Activated CD8-positive, alpha-beta T cell treated with anti-CD3 and anti-CD28 coated beads for 36 hours (primary cell): ENCODE data around the gene LRRC4B. TPM values are rescaled to one million over a fixed set of nuclear protein-coding genes. Genes with fewer than 3 reads are reported as not detected.
"Not testable (repeated sequence)": the region's sequence is repeated elsewhere in the genome, so short reads cannot be mapped to it uniquely, and the experiment has no call there.

Experiments
- ATAC-seq: fragments of 200-7000 bp; cut with Tn5 transposase; one replicate; pipeline ENCODE4 v1.10.0; 2021; ENCODE audit warnings: mild to moderate bottlenecking, moderate library complexity
- CTCF ChIA-PET: fragments of 350-600 bp; sonication (Branson Sonifier 250); formaldehyde crosslinking; loops from one replicate; lab custom pipeline; 2021; ENCODE audit warnings: antibody characterized with exemption; lab: Charles Lee
- POLR2A ChIA-PET: fragments of 350-600 bp; sonication (Branson Sonifier 250); formaldehyde crosslinking; loops from one replicate; lab custom pipeline; 2021; ENCODE audit warnings: antibody characterized with exemption; lab: Charles Lee
- DNase-seq: peaks from one replicate; pipeline ENCODE4 v3.0.0-alpha.2; 2020
- H3K27ac Mint-ChIP-seq: one replicate; pipeline ENCODE4 v1.8.0; 2021; ENCODE audit warnings: mild to moderate bottlenecking, mixed read lengths
- H3K27me3 Mint-ChIP-seq: one replicate; pipeline ENCODE4 v1.8.0; 2021; ENCODE audit warnings: mixed read lengths
- H3K36me3 Mint-ChIP-seq: one replicate; pipeline ENCODE4 v1.8.0; 2021; ENCODE audit warnings: low read depth, mixed read lengths
- H3K4me1 Mint-ChIP-seq: one replicate; pipeline ENCODE4 v1.8.0; 2021; ENCODE audit warnings: low read depth, mixed read lengths
- H3K4me3 Mint-ChIP-seq: one replicate; pipeline ENCODE4 v1.8.0; 2021; ENCODE audit warnings: mild to moderate bottlenecking, moderate library complexity, mixed read lengths
- H3K9me3 Mint-ChIP-seq: one replicate; pipeline ENCODE4 v1.8.0; 2021; ENCODE audit warnings: mixed read lengths
- intact Hi-C: fragments of 100-400 bp; cut with micrococcal nuclease; formaldehyde crosslinking; loops from one replicate; pipeline ENCODE4 v1.10.0; 2022
- total RNA-seq, 2 experiments: library from RNA; stranded (reverse); gene quantifications; one replicate each; pipeline ENCODE4 v1.2.3, GENCODE V29; 2021
- TF ChIP-seq, protein P1 (sequence below): fragments of 200-600 bp; IDR thresholded peaks from one replicate; pipeline ENCODE4 v1.8.0; 2022; ENCODE audit warnings: antibody characterized with exemption, mild to moderate bottlenecking

Gene LRRC4B
- total RNA-seq, 2 experiments from 2014 or later = not detected

GRCh38 chr19:50580240-50580639, 12.0 kb upstream of the LRRC4B start:
- TF ChIP-seq, protein P1, sequence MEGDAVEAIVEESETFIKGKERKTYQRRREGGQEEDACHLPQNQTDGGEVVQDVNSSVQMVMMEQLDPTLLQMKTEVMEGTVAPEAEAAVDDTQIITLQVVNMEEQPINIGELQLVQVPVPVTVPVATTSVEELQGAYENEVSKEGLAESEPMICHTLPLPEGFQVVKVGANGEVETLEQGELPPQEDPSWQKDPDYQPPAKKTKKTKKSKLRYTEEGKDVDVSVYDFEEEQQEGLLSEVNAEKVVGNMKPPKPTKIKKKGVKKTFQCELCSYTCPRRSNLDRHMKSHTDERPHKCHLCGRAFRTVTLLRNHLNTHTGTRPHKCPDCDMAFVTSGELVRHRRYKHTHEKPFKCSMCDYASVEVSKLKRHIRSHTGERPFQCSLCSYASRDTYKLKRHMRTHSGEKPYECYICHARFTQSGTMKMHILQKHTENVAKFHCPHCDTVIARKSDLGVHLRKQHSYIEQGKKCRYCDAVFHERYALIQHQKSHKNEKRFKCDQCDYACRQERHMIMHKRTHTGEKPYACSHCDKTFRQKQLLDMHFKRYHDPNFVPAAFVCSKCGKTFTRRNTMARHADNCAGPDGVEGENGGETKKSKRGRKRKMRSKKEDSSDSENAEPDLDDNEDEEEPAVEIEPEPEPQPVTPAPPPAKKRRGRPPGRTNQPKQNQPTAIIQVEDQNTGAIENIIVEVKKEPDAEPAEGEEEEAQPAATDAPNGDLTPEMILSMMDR = peak; percentile 17
- intact Hi-C loops = no loop called here
- H3K36me3 Mint-ChIP-seq = no peaks in the 10 kb centered on the region
- no peak overlapping the region for H3K4me3 Mint-ChIP-seq
- CTCF ChIA-PET = interaction anchor here (0.8 kb wide), 1 partner anchor 24 kb away, joined by 3 read pairs; no protein-coding TSS in a partner anchor
- H3K9me3 Mint-ChIP-seq = no peaks in the 10 kb centered on the region
- H3K27me3 Mint-ChIP-seq = peaks cover 8% of the 10 kb centered on the region
- no peaks in the 10 kb centered on the region for H3K4me1 Mint-ChIP-seq
- DNase-seq (no peak), ATAC-seq (no peak)
- POLR2A ChIA-PET = interaction anchor here (0.6 kb wide), 1 partner anchor 255 kb away, joined by 3 read pairs; no protein-coding TSS in a partner anchor
- H3K27ac Mint-ChIP-seq = no peak overlapping the region

DNA sequence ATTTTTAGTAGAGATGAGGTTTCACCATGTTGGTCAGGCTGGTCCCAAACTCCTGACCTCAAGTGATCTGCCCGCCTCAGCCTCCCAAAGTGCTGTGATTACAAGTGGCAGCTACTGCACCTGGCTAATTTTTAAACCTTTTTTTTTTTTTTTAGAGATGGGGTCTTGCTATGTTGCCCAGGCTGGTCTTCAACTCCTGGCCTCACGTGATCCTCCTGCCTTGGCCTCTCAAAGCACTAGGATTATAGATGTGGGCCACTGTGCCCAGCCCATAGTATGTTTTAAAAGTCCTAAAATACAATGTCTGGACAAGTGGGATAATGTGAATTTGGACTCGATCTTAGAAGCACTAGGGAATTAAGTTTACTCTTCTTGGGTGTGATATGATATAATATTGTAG, 8.5 kb upstream of the LRRC4B start:
- CTCF ChIA-PET = interaction anchor here (1.5 to 1.6 kb wide), 2 partner anchors 21 to 39 kb away, joined by 3 to 4 read pairs; no protein-coding TSS in a partner anchor
- DNase-seq, POLR2A ChIA-PET, H3K4me3 Mint-ChIP-seq, H3K9me3 Mint-ChIP-seq, H3K27ac Mint-ChIP-seq, intact Hi-C loops, H3K4me1 Mint-ChIP-seq, H3K36me3 Mint-ChIP-seq, ATAC-seq: not testable (repeated sequence)
- H3K27me3 Mint-ChIP-seq = peaks cover 14% of the 10 kb centered on the region

DNA sequence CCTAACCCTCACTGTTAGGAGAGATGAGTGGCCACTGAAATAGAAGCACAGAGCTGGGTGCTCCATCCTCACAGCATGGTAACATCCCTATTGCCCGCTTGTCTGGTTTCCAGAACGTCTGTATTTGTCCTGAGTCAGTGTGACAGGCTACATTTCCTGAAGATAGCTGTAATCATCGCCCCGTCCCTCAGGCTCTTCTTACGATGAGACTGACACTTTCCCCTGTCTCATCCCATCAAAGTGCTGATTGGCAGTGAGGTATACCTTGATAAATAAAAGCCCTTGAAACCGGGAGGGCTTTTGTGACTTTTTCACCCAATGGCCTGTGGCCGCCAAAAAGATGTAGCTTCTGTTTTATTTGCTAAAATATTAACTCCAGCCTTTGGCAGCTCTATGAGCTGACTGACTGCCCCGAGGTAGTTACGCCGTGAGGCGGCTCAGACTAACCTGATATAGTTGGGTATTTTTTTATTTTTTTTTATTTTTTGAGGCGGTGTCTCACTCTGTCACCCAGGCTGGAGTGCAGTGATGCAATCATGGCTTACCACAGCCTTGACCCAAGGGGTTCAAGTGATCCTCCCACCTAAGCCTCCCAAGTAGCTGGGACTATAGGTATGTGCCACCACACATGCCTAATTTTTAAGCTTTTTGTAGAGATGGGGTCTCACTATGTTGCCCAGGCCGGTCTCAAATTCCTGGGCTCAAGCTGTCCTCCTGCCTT, 5.7 kb upstream of the LRRC4B start:
- Mint-ChIP-seq H3K4me1 (no peaks in the 10 kb centered on the region), H3K36me3 (no peaks in the 10 kb centered on the region), H3K4me3 (no peak overlapping the region), H3K27ac (no peak overlapping the region), H3K27me3 (peaks cover 18% of the 10 kb centered on the region), H3K9me3 (no peaks in the 10 kb centered on the region)
- DNase-seq (no peak), ATAC-seq (no peak)
- ChIA-PET CTCF (interaction anchor here (0.6 to 0.8 kb wide), 2 partner anchors 18 to 20 kb away, joined by 3 read pairs; no protein-coding TSS in a partner anchor), POLR2A (no interaction called here)
- TF ChIP-seq, protein P1 = no peak
- intact Hi-C loops = no loop called here

GRCh38 chr19:50570997-50571396, 2.8 kb upstream of the LRRC4B start:
- Mint-ChIP-seq H3K27me3 (peaks cover 24% of the 10 kb centered on the region), H3K27ac (no peak overlapping the region), H3K9me3 (no peaks in the 10 kb centered on the region), H3K4me1 (peaks cover 7% of the 10 kb centered on the region), H3K4me3 (no peak overlapping the region), H3K36me3 (no peaks in the 10 kb centered on the region)
- DNase-seq (no peak), ATAC-seq (no peak)
- ChIA-PET CTCF (interaction anchor here (0.9 to 1.5 kb wide), 2 partner anchors 14 to 33 kb away, joined by 3 to 9 read pairs; no protein-coding TSS in a partner anchor), POLR2A (no interaction called here)
- TF ChIP-seq, protein P1 = no peak
- intact Hi-C loops = no loop called here

GRCh38 chr19:50569938-50570540, 1.8 kb upstream of the LRRC4B start:
- TF ChIP-seq, protein P1 = no peak
- Mint-ChIP-seq H3K4me1 (peaks cover 16% of the 10 kb centered on the region), H3K4me3 (no peak overlapping the region), H3K9me3 (no peaks in the 10 kb centered on the region), H3K36me3 (no peaks in the 10 kb centered on the region), H3K27ac (no peak overlapping the region), H3K27me3 (peaks cover 33% of the 10 kb centered on the region)
- POLR2A ChIA-PET = no interaction called here
- ATAC-seq = no peak
- CTCF ChIA-PET = interaction anchor here (0.9 to 1.7 kb wide), 3 partner anchors 13 to 32 kb away, joined by 3 to 13 read pairs (median 9); no protein-coding TSS in a partner anchor
- no peak for DNase-seq
- intact Hi-C loops = no loop called here
